ENCODE results near the gene CECR2. TPM values are rescaled to one million over a fixed set of nuclear protein-coding genes. Genes with fewer than 3 reads are reported as not detected.
"Not testable (repeated sequence)": the region's sequence is repeated elsewhere in the genome, so short reads cannot be mapped to it uniquely, and the experiment has no call there.

Gene CECR2
- total RNA-seq, 1 donor from 2014 or later = not detected

DNA sequence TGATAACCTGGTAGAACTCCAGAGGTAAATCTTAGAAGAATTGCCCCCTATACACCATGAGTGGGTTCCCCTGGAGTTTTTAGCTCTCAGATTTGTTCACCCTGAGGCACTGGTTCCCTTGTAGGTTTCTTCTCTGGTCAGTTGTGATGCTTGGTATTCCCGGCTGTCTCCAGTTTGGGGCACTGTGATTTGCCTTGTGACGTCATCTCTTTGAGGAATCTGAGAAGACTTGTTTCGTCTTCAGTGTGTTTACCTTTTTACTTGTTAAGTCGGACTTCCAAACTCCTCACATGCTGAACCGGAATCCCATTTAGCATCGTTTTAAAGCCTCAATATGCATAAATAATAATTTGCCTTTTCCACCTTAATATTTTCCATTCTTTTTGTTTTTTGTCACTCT is 54.4 kb downstream of the CECR2 start:
- intact Hi-C loops (cut with micrococcal nuclease) = no loop called here
- no peaks in the 10 kb centered on the region for H3K9me3 Mint-ChIP-seq
- H3K36me3 Mint-ChIP-seq (ENCODE audit: low read depth) = no peaks in the 10 kb centered on the region
- H3K4me3 Mint-ChIP-seq (ENCODE audit: low read depth) = no peak overlapping the region
- DNase-seq (ENCODE audit: low spot score) = no peak
- H3K27me3 Mint-ChIP-seq (ENCODE audit: low read depth) = peaks cover 2% of the 10 kb centered on the region
- H3K4me1 Mint-ChIP-seq (ENCODE audit: low read depth) = no peaks in the 10 kb centered on the region
- no peak overlapping the region for H3K27ac Mint-ChIP-seq

DNA sequence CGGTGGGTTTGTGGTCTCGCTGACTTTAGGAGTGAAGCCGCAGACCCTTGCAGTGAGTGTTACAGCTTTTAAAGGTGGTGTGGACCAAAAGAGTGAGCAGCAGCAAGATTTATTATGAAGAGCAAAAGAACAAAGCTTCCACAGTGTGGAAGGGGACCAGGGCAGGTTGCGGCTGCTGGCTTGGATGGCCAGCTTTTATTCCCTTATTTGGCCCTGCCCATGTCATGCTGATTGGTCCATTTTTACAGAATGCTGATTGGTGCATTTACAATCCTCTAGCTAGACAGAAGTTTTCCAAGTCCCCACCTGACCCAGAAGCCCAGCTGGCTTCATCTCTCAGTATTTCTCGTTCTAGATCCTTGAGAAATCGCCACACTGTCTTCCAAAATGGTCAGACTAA is 58.3 kb downstream of the CECR2 start:
- intact Hi-C loops (cut with micrococcal nuclease); H3K27ac Mint-ChIP-seq; H3K27me3 Mint-ChIP-seq (ENCODE audit: low read depth); H3K9me3 Mint-ChIP-seq; DNase-seq (ENCODE audit: low spot score); H3K4me3 Mint-ChIP-seq (ENCODE audit: low read depth); H3K36me3 Mint-ChIP-seq (ENCODE audit: low read depth); H3K4me1 Mint-ChIP-seq (ENCODE audit: low read depth): not testable (repeated sequence)

DNA sequence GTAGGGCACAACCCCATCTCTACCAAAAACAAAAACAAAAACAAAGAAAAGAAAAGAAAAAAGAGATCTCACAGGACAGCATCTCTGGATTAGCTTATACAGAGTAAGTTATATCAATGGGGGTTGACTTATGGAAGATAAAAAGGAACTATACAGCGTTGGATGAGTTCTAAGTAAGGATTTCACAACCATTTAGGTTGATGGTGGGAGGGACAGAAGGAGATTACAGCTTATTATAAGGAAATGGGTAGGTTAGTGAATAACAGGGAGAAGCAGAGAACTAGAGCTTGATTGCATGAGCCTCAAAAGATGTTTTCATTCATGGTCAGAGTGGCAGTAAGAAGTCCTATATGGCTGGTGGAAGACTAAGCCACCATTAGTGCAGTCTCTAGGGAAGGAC is 60.3 kb downstream of the CECR2 start:
- Mint-ChIP-seq H3K4me1 (ENCODE audit: low read depth) (no peaks in the 10 kb centered on the region), H3K27ac (no peak overlapping the region)
- intact Hi-C loops (cut with micrococcal nuclease) = no loop called here

DNA sequence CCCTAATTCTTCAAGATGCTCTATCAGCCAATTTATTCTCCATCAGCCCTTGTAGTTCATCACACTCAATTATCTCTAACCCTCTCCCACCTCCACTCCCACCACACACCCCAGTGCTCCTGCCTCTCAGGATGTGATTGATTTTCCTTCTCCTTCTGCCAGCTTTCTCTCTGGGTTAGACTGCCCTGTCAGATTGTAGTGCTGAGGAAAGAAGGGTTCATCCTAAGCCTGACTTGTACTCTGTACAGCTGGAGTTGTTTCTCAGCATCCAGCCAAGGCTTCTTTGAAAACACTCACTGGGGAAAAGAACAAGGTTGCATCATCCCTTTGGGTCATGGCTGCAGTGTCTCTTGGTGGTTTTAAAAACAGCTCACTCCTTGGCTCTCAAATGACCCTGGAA is 61.2 kb downstream of the CECR2 start:
- H3K36me3 Mint-ChIP-seq (ENCODE audit: low read depth) = no peaks in the 10 kb centered on the region
- intact Hi-C loops (cut with micrococcal nuclease) = no loop called here
- no peak overlapping the region for H3K4me3 Mint-ChIP-seq (ENCODE audit: low read depth)
- DNase-seq (ENCODE audit: low spot score) = no peak
- peaks cover 4% of the 10 kb centered on the region for H3K27me3 Mint-ChIP-seq (ENCODE audit: low read depth)
- H3K27ac Mint-ChIP-seq = no peak overlapping the region
- no peaks in the 10 kb centered on the region for H3K4me1 Mint-ChIP-seq (ENCODE audit: low read depth)
- no peaks in the 10 kb centered on the region for H3K9me3 Mint-ChIP-seq

More for the DNA sequence above, 60.3 kb downstream of the CECR2 start:
- no peak overlapping the region for H3K4me3 Mint-ChIP-seq (ENCODE audit: low read depth)
- no peaks in the 10 kb centered on the region for H3K9me3 Mint-ChIP-seq
- no peaks in the 10 kb centered on the region for H3K36me3 Mint-ChIP-seq (ENCODE audit: low read depth)
- DNase-seq (ENCODE audit: low spot score) = no peak
- peaks cover 5% of the 10 kb centered on the region for H3K27me3 Mint-ChIP-seq (ENCODE audit: low read depth)

DNA sequence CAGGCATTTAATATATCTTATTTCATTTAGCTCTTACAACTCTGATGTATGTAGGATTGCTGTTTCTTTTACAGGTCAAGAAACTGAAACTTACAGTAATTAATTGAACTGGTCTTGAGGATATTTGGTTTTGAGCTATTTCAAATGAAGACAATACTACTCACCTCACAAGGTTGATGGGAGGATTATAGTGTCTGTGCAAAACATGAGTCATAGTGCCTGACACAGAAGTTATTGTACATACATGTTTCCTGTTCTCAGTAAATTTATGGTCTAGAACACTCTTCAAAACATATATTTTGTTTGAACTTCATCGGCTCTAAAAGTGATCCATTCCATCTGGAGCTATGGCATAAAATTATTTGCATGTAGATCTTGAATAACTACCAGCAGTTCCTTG is 61.9 kb downstream of the CECR2 start:
- no peak for DNase-seq (ENCODE audit: low spot score)
- no peaks in the 10 kb centered on the region for H3K9me3 Mint-ChIP-seq
- H3K36me3 Mint-ChIP-seq (ENCODE audit: low read depth) = no peaks in the 10 kb centered on the region
- H3K27ac Mint-ChIP-seq = no peak overlapping the region
- H3K4me1 Mint-ChIP-seq (ENCODE audit: low read depth) = no peaks in the 10 kb centered on the region
- H3K4me3 Mint-ChIP-seq (ENCODE audit: low read depth) = no peak overlapping the region
- intact Hi-C loops (cut with micrococcal nuclease) = no loop called here
- H3K27me3 Mint-ChIP-seq (ENCODE audit: low read depth) = peaks cover 4% of the 10 kb centered on the region

DNA sequence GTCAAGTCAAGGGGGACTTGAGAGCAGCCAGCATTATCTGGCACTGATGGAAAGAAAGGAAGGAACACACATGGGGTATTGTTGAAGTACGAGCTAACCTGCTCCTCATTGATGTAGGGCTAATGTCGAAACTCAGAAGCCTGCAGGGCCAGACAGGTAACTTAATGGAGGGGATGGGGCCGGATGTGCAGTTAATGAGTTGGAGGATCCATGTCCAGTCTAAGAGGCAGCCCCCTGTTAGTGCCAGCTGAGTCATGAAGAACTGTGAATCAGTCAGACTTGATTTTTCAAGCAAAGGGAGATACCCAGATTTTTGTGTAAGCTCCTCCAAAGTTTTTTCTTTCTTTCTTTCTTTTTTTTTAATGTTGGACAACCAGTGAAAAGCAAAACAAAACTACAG is 65.6 kb downstream of the CECR2 start:
- no peak overlapping the region for H3K27ac Mint-ChIP-seq
- DNase-seq (ENCODE audit: low spot score) = no peak
- H3K36me3 Mint-ChIP-seq (ENCODE audit: low read depth) = no peaks in the 10 kb centered on the region
- H3K4me1 Mint-ChIP-seq (ENCODE audit: low read depth) = no peaks in the 10 kb centered on the region
- intact Hi-C loops (cut with micrococcal nuclease) = no loop called here
- H3K27me3 Mint-ChIP-seq (ENCODE audit: low read depth) = peaks cover 10% of the 10 kb centered on the region
- no peak overlapping the region for H3K4me3 Mint-ChIP-seq (ENCODE audit: low read depth)
- H3K9me3 Mint-ChIP-seq = no peaks in the 10 kb centered on the region

DNA sequence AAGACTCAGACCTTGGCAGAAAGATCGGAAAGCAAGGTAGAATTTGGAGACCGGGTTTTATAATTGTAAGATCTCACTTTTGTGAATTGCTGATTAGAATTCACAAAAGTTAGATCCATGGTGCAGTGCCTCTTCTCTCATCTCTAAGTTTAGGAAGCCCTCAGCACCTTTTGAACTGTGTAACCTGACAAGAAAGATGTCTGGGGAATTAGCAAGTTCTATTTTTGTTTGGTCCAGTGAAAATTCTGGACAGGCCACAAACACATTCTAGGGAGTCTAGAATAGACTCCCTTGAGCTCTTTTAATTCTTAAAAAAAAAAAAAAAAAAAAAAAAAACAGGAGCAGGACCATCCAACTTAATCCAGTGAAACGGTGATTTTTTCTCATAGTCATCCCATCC is 66.1 kb downstream of the CECR2 start:
- H3K9me3 Mint-ChIP-seq = no peaks in the 10 kb centered on the region
- no peaks in the 10 kb centered on the region for H3K36me3 Mint-ChIP-seq (ENCODE audit: low read depth)
- H3K4me3 Mint-ChIP-seq (ENCODE audit: low read depth) = no peak overlapping the region
- no peaks in the 10 kb centered on the region for H3K4me1 Mint-ChIP-seq (ENCODE audit: low read depth)
- intact Hi-C loops (cut with micrococcal nuclease) = no loop called here
- no peak for DNase-seq (ENCODE audit: low spot score)
- no peak overlapping the region for H3K27ac Mint-ChIP-seq
- peaks cover 10% of the 10 kb centered on the region for H3K27me3 Mint-ChIP-seq (ENCODE audit: low read depth)

DNA sequence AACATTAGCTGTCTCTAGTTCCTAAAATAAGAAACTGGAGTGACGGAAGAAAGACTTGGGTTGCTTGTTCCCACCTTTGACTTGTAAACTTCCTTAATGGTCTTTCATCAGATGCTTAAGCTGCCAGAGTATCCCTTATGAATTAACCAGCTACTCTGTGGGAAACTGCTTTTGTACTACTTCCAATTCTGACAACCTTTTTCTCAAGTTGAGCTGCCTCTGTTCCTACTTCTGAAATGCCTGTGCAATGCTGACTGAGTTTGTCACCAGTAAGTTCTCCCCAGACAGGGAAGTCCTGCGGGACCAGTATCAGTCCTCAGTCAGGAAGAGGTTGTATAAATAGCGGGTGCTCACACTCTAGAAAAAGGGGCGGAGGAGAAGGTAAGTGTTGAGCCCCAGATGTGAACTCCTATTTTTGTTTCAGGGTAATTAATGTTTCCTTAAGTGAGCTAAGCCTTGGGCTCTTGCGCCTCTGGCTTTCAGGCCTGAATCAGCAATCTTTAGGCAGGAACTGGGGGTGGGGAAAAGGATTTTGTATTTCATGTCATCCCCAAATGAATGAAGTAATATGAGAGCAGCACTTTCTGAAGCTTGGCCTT is 67.2 kb downstream of the CECR2 start:
- Mint-ChIP-seq H3K27ac (no peak overlapping the region), H3K36me3 (ENCODE audit: low read depth) (no peaks in the 10 kb centered on the region), H3K27me3 (ENCODE audit: low read depth) (peaks cover 10% of the 10 kb centered on the region), H3K4me1 (ENCODE audit: low read depth) (no peaks in the 10 kb centered on the region), H3K4me3 (ENCODE audit: low read depth) (no peak overlapping the region), H3K9me3 (no peaks in the 10 kb centered on the region)
- intact Hi-C loops (cut with micrococcal nuclease) = no loop called here
- no peak for DNase-seq (ENCODE audit: low spot score)

DNA sequence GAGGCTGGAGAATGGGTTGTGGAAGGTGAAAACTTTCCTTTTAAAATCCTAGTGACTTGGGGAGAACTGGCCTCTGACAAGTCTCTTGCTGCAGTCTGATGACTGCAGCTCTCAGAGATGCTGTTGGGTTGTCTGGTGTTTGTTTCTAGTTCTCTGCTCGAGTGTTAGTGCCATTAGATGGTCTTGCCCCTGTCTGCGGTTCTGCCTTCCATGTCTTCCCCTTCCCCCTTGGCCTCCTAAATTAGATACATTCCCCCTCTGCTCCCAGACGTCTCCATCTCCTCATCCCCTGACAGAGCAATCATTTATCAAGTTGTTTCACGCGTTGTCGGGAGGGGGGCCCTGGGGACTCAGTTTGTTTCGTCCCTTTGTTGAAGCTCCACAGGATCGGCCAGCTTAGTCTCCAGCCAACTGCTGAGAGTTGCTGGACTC is 67.7 kb downstream of the CECR2 start:
- H3K27ac Mint-ChIP-seq = no peak overlapping the region
- DNase-seq (ENCODE audit: low spot score) = no peak
- no peaks in the 10 kb centered on the region for H3K4me1 Mint-ChIP-seq (ENCODE audit: low read depth)
- H3K27me3 Mint-ChIP-seq (ENCODE audit: low read depth) = peaks cover 12% of the 10 kb centered on the region
- H3K9me3 Mint-ChIP-seq = no peaks in the 10 kb centered on the region
- H3K4me3 Mint-ChIP-seq (ENCODE audit: low read depth) = no peak overlapping the region
- no peaks in the 10 kb centered on the region for H3K36me3 Mint-ChIP-seq (ENCODE audit: low read depth)
- intact Hi-C loops (cut with micrococcal nuclease) = no loop called here

DNA sequence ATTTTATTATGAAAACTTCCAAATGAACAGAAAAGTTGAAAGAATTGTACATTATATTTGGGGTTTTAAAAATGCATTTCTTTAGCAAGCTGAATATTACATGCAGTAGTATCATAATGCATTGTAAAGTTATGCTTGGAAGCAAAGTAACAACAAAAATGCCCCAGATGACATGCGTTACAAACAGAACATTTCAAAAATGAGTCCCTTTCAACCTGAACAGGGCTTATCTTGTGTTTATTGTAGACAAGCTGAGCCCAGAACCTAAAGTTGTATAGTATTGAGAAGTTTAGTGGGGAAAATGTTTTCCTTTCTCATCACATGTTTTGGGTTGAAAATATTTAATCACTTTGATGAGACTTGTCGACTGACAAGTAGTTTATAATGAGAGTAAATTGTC is 68.8 kb downstream of the CECR2 start:
- intact Hi-C loops (cut with micrococcal nuclease) = no loop called here
- no peaks in the 10 kb centered on the region for H3K9me3 Mint-ChIP-seq
- no peak overlapping the region for H3K27ac Mint-ChIP-seq
- no peak overlapping the region for H3K4me3 Mint-ChIP-seq (ENCODE audit: low read depth)
- H3K36me3 Mint-ChIP-seq (ENCODE audit: low read depth) = no peaks in the 10 kb centered on the region
- H3K4me1 Mint-ChIP-seq (ENCODE audit: low read depth) = no peaks in the 10 kb centered on the region
- no peak for DNase-seq (ENCODE audit: low spot score)
- H3K27me3 Mint-ChIP-seq (ENCODE audit: low read depth) = peaks cover 13% of the 10 kb centered on the region

DNA sequence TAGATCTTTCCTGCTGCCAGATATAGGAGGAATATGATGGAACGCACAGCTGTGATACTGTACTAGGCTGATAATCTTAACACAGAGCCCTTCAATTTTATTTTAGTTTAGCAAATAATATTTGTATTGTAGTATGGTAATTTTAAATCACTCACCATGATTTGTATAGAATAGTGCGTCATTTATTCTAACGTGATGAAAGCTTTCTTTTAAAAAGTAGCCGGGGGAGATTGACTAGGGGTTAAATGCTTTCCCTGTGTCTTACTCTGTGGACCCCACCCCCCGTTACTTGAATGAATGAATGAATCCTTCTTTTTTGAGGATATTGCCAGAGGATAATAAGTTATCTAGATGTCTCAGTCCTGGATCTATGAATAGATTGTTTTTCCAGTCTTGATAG is 72.1 kb downstream of the CECR2 start:
- H3K9me3 Mint-ChIP-seq = no peaks in the 10 kb centered on the region
- intact Hi-C loops (cut with micrococcal nuclease) = no loop called here
- no peaks in the 10 kb centered on the region for H3K36me3 Mint-ChIP-seq (ENCODE audit: low read depth)
- no peak for DNase-seq (ENCODE audit: low spot score)
- peaks cover 12% of the 10 kb centered on the region for H3K27me3 Mint-ChIP-seq (ENCODE audit: low read depth)
- H3K27ac Mint-ChIP-seq = no peak overlapping the region
- no peak overlapping the region for H3K4me3 Mint-ChIP-seq (ENCODE audit: low read depth)
- H3K4me1 Mint-ChIP-seq (ENCODE audit: low read depth) = no peaks in the 10 kb centered on the region

DNA sequence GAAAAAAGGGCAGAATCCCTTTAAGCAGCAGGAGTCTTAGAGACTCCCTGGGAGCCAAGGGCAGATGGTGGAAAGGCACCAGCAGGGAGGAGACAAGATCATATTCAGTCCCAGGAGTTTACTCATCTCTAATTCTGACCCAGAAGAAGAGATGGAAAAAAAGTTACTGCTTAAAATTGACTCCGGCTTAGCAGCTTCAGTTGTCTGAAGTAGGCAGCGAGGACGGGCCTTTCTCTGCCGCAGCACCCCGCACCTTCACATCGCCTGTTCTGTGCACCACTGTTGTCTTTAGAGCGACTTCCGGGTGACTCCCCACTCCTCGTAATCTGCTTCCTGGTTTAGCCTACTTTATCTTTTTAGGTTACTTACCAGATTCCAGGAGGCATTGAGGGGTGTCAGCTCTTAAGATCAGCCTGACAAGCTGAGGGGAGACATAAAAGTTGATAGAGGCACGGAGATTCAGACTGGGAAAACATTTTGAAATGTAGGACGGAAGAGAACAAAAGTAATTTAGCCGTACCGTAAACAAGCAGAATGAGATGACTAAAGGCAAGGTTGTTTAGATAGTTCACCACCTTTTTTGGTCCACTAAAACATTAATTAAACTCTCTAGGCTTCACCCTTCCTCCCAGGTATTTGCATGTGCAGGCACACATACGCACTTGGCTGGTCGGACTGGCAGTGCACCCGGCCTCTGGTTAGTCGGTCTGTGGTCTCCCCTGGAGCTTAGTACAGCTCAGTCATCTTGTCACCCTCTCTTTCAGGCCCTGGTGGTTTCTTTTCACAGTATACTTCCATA is 74.3 kb downstream of the CECR2 start:
- Mint-ChIP-seq H3K27me3 (ENCODE audit: low read depth) (peaks cover 3% of the 10 kb centered on the region), H3K9me3 (no peaks in the 10 kb centered on the region), H3K4me3 (ENCODE audit: low read depth) (no peak overlapping the region), H3K4me1 (ENCODE audit: low read depth) (no peaks in the 10 kb centered on the region), H3K36me3 (ENCODE audit: low read depth) (no peaks in the 10 kb centered on the region), H3K27ac (no peak overlapping the region)
- no peak for DNase-seq (ENCODE audit: low spot score)
- intact Hi-C loops (cut with micrococcal nuclease) = no loop called here

DNA sequence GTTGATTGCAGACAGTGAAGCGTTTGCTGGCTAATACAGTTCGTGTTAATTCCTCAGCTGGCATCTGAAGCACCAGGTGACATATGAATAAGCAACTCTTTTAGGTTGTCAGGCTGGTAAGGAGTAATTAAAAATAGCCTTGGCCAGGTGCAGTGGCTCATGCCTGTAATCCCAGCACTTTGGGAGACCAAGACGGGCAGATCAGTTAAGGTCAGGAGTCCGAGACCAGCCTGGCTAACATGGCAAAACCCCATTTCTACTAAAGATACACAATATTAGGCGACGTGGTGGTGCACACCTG is 74.9 kb downstream of the CECR2 start:
- Mint-ChIP-seq H3K36me3 (ENCODE audit: low read depth) (no peaks in the 10 kb centered on the region), H3K4me3 (ENCODE audit: low read depth) (no peak overlapping the region), H3K9me3 (no peaks in the 10 kb centered on the region), H3K27me3 (ENCODE audit: low read depth) (peaks cover 3% of the 10 kb centered on the region), H3K4me1 (ENCODE audit: low read depth) (no peaks in the 10 kb centered on the region), H3K27ac (no peak overlapping the region)
- intact Hi-C loops (cut with micrococcal nuclease) = no loop called here
- DNase-seq (ENCODE audit: low spot score) = no peak
